Panc1 (cell line): ENCODE data around the gene RIPK1.

Experiments
- CTCF ChIP-seq: fragments of 450-650 bp; IDR thresholded peaks from 2 replicates; pipeline ENCODE4 v1.5.1; 2017; ENCODE audit warnings: mild to moderate bottlenecking
- POLR2AphosphoS5 ChIP-seq: IDR thresholded peaks from 2 replicates; pipeline ENCODE4 v1.6.1; 2012; ENCODE audit warnings: mild to moderate bottlenecking, low read depth, low read length, moderate library complexity
- SIN3A ChIP-seq: IDR thresholded peaks from 2 replicates; pipeline ENCODE4 v1.6.1; 2012; ENCODE audit warnings: low read depth, mild to moderate bottlenecking, low read length, moderate library complexity, borderline replicate concordance; ENCODE audit not compliant: insufficient read depth

GRCh38 chr6:3122823-3123182, 54.5 kb downstream of the RIPK1 start:
- TF ChIP-seq CTCF, result no peak
- TF ChIP-seq POLR2AphosphoS5, result no peak
- no peak for TF ChIP-seq SIN3A
